IMR-90 (cell line): Measurements from ENCODE around the gene ZNRD2.

ENCODE experiments used
- BHLHE40 ChIP-seq: fragments of 150-350 bp; IDR thresholded peaks from 2 replicates; pipeline ENCODE4 v1.6.1; 2016; ENCODE audit warnings: mild to moderate bottlenecking, low read depth, low read length
- CEBPB ChIP-seq: IDR thresholded peaks from 2 replicates; pipeline ENCODE4 v1.6.1; 2012; ENCODE audit warnings: low read depth, low read length, improper control_type of control experiment
- FOS ChIP-seq: fragments of 150-350 bp; IDR thresholded peaks from 2 replicates; pipeline ENCODE4 v1.6.1; 2016; ENCODE audit warnings: low read depth, low read length
- MAFK ChIP-seq: IDR thresholded peaks from 2 replicates; pipeline ENCODE4 v1.6.1; 2012; ENCODE audit warnings: low read depth, low read length, improper control_type of control experiment
- MAZ ChIP-seq: IDR thresholded peaks from 2 replicates; pipeline ENCODE4 v1.6.1; 2012; ENCODE audit warnings: low read depth, mild to moderate bottlenecking, low read length, improper control_type of control experiment, moderate library complexity, borderline replicate concordance
- MXI1 ChIP-seq: IDR thresholded peaks from 2 replicates; pipeline ENCODE4 v1.6.1; 2012; ENCODE audit warnings: low read depth, mild to moderate bottlenecking, low read length, moderate library complexity, borderline replicate concordance
- NFE2L2 ChIP-seq: fragments of 150-350 bp; IDR thresholded peaks from 2 replicates; pipeline ENCODE4 v1.6.1; 2016; ENCODE audit warnings: low read depth, mild to moderate bottlenecking, low read length
- POLR2A ChIP-seq: IDR thresholded peaks from 2 replicates; pipeline ENCODE4 v1.6.1; 2012; ENCODE audit warnings: mild to moderate bottlenecking, low read depth, low read length
- RAD21 ChIP-seq: IDR thresholded peaks from 2 replicates; pipeline ENCODE4 v1.6.1; 2012; ENCODE audit warnings: low read length, improper control_type of control experiment
- RCOR1 ChIP-seq: IDR thresholded peaks from 2 replicates; pipeline ENCODE4 v1.6.1; 2012; ENCODE audit warnings: mild to moderate bottlenecking, low read length, improper control_type of control experiment; ENCODE audit not compliant: insufficient replicate concordance
- RFX5 ChIP-seq: IDR thresholded peaks from 2 replicates; pipeline ENCODE4 v1.8.0; 2012; ENCODE audit warnings: low read depth, mild to moderate bottlenecking, low read length, moderate library complexity
- TF ChIP-seq, protein P1 (sequence below): conservative IDR thresholded peaks from 2 replicates; pipeline ENCODE4 v1.5.1; 2012; ENCODE audit warnings: mild to moderate bottlenecking, low read depth, low read length, improper control_type of control experiment
- TF ChIP-seq, protein P2 (sequence below): fragments of 150-350 bp; IDR thresholded peaks from 2 replicates; pipeline ENCODE4 v1.6.1; 2017; ENCODE audit warnings: mild to moderate bottlenecking, antibody characterized with exemption, low read length, low read depth

DNA sequence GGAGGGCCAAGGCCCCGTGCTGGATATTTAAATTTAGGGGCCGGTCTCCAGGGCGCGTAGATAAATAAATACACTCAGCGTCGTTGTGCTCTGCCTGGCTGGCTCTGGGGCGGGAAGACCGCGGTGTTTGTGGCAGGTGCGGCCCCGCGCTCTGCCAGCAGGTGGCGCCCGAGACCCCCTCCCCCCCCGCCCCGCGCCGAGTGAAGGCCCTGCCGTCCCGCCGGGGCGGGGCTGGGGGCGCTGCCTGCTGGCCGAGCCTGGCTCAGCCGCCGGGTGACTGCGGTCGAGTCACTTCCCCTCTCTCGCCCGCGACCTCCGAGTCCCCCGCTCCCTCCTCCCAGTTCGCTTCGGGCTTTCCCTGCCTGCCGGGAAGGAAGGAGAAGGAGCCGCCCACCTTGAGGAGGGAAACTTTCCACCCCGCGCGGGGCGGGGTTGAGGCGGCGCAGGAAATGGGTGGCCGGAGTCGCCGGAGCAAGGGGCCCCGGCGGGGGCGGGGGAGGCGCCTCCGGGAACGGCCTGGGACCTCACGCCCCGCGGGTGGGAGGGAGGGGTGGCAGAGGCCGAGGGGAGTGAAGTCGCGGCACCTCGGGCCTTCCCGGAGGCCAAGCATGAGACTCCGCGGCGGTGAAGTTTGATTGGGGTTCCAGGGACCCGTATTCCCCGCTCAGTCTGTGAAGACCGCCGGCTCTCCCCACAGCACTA is 4.0 kb downstream of the ZNRD2 start:
- no peak for TF ChIP-seq NFE2L2
- TF ChIP-seq, protein P1, sequence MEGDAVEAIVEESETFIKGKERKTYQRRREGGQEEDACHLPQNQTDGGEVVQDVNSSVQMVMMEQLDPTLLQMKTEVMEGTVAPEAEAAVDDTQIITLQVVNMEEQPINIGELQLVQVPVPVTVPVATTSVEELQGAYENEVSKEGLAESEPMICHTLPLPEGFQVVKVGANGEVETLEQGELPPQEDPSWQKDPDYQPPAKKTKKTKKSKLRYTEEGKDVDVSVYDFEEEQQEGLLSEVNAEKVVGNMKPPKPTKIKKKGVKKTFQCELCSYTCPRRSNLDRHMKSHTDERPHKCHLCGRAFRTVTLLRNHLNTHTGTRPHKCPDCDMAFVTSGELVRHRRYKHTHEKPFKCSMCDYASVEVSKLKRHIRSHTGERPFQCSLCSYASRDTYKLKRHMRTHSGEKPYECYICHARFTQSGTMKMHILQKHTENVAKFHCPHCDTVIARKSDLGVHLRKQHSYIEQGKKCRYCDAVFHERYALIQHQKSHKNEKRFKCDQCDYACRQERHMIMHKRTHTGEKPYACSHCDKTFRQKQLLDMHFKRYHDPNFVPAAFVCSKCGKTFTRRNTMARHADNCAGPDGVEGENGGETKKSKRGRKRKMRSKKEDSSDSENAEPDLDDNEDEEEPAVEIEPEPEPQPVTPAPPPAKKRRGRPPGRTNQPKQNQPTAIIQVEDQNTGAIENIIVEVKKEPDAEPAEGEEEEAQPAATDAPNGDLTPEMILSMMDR = peak; percentile 71
- TF ChIP-seq POLR2A = no peak; the same call in 1 of the 2 replicates
- no peak for TF ChIP-seq CEBPB
- peak; percentile 24; the same call in 1 of the 2 replicates for TF ChIP-seq FOS
- no peak for TF ChIP-seq MAFK
- no peak; the same call in 1 of the 2 replicates for TF ChIP-seq BHLHE40
- TF ChIP-seq RAD21 = peak; percentile 38
- no peak for TF ChIP-seq RCOR1
- TF ChIP-seq, protein P2, sequence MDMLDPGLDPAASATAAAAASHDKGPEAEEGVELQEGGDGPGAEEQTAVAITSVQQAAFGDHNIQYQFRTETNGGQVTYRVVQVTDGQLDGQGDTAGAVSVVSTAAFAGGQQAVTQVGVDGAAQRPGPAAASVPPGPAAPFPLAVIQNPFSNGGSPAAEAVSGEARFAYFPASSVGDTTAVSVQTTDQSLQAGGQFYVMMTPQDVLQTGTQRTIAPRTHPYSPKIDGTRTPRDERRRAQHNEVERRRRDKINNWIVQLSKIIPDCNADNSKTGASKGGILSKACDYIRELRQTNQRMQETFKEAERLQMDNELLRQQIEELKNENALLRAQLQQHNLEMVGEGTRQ = peak; percentile 4; the same call in 1 of the 2 replicates
- no peak for TF ChIP-seq MXI1
- peak; percentile 98 for TF ChIP-seq MAZ
- no peak for TF ChIP-seq RFX5
